Suppressor macrophage (primary cell): ENCODE measurements around the gene COL9A3.

Experiments used
- DNase-seq, 4 experiments: peaks; one replicate each; pipeline ENCODE4 v3.0.0-alpha.2; 2020 to 2022
- total RNA-seq, 17 experiments: gene quantifications; one replicate each; lab custom pipeline; 2026; ENCODE audit warnings: mixed read lengths in 6 of 17, inconsistent platforms in 3 of 17; lab: John Stamatoyannopoulos, UW

Gene COL9A3
- 0 to 3.2 (median 0.18) reads per million in 17 experiments for total RNA-seq

GRCh38 chr20:62816884-62817873, at the start of gene COL9A3:
TSS of gene COL9A3 (plus strand) at chr20:62817050. CDS start at chr20:62817065, 15 bp downstream.
- DNase-seq, result peak in 1 of 4 experiments; percentile 41

GRCh38 chr20:62768234-62768546, 48.7 kb upstream of the COL9A3 start:
- no peak for DNase-seq

DNA sequence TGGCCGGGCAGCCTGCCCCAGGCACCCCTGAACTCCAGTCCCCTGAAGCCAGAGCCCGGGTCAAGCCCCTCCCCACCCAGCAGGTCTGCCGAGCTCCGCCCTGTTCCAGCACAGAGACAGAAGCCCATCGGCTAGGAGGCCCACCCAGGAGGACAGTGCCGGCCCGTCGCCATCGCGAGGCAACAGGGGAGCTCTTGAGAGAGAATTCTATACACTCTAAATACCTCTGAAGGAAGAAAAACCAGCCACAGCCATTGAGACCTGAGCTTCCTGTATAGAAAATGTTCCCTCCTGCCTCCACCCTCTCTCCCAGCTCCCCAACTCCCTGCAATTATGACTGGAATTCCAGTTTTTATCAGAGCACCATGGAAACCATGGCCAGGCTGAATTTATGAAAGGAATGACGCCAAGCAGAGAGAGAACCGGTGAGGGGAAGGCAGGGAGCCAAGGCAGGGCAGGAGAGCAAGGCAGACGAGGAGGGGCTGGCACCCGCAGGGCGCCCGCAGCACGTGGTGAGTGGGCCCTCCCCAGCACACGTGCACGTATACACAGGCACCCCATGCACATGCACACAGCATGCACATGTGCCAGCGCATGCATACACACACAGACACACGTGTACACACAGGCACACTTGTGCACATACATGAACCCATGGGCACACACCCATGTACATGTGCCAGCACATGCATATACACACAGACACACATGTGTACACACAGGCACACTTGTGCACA, 48.1 kb upstream of the COL9A3 start:
- DNase-seq, result no peak

GRCh38 chr20:62769346-62770071, 47.3 kb upstream of the COL9A3 start:
- DNase-seq, result no peak

- DNase-seq, result no peak
Observed at GRCh38 chr20:62770111-62770910, 46.5 kb upstream of the COL9A3 start.

- DNase-seq, result no peak
Observed at GRCh38 chr20:62770916-62771315, 45.9 kb upstream of the COL9A3 start.

DNA sequence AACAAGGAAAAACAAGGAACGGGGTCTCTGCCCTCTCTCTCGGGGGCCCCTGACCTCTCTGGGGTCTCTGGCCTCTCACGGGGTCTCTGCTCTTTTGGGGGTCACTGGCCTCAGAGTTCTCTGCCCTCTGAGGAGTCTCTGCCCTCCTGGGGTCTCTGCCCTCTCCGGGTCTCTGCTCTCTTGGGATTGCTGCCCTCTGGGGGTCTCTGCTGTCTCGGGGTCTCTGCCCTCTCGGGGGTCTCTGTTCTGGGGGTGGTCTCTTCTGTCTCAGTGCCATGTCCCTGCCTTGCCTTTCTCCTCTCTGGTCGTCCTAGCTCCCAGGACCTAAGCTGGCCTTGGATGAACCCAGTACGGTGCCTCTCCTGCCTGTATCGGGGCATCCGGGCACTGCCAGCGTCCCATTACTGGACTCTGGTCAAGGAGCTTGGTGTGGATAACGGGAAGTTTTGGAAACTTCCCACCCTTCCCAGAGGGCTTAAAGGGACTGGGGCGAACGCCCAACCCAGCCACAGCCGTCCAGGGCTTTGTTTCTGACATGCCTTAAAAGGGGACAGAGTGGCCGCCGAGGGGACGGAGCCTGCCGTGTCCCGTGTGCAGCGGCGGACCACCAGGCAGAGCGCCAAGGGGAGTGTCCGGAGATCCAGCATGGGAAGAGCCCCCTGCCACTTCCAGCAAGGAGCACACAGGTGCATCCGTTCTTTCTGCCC, 45.3 kb upstream of the COL9A3 start:
- DNase-seq, result no peak

- no peak for DNase-seq
Observed at GRCh38 chr20:62772103-62772611, 44.7 kb upstream of the COL9A3 start.

DNA sequence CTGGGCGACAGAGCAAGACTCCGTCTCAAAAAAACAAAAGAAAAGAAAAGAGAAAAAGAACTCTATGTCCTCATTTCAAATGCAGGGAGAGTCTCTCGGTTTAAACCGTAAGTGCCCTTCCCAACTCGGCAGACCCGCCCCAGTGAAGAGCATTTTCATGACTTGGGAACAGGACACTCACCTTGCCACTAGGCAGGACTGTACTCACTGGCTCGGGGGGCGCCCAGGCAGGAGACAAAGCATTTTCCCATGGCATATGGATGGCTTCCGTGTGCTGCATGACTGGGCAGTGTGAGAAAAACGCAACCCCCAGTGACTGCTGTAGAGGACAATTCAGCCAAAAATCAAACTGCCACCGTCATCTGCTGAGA, 44.2 kb upstream of the COL9A3 start:
- no peak for DNase-seq

GRCh38 chr20:62772990-62773844, 43.6 kb upstream of the COL9A3 start:
- no peak for DNase-seq

GRCh38 chr20:62773845-62774714, 42.8 kb upstream of the COL9A3 start:
- no peak for DNase-seq

GRCh38 chr20:62774762-62775161, 42.1 kb upstream of the COL9A3 start:
- peak; percentile 45 to 68 (median 62) for DNase-seq

GRCh38 chr20:62775206-62775605, 41.6 kb upstream of the COL9A3 start:
- DNase-seq, result no peak

DNA sequence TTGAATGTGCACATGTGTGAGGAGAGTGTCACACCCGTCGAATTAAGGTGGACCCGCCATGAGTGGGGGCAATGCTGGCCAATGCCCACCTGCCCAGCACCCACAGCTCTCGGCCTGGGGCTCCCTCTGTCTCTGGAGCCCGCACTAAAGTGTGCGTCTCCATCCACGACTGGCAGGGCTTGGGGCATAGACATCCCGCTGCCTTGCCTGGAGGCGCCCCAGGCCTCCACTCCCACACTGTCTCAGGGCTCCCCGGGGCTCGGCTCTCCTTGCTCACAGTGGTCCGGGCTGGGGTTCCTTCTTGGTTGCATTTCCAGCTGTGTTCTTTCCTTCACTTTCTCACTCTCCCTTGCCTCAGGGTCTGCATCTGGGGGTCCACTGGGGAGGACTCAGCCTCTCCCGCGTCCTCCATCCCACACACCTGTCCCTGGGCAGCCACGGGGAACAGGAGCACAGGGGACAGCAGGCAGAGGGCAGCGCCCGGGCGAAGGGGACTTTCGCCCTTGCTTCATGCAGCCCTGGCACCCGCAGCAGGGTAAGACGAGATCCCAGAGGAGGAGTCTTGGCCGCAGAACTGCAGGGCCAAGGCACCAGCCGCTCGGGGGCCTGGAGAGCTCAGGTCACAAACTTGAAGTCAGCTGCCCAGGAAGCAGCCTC, 40.7 kb upstream of the COL9A3 start:
- no peak for DNase-seq

GRCh38 chr20:62776692-62777527, 39.9 kb upstream of the COL9A3 start:
- no peak for DNase-seq

GRCh38 chr20:62777528-62777830, 39.4 kb upstream of the COL9A3 start:
- no peak for DNase-seq

GRCh38 chr20:62778058-62778457, 38.8 kb upstream of the COL9A3 start:
- DNase-seq, result no peak
